ENCODE measurements around the gene ABHD16A. TPM values are rescaled to one million over a fixed set of nuclear protein-coding genes. Genes with fewer than 3 reads are reported as not detected.

The ABHD16A gene
- total and polyA plus RNA-seq, 2 of the 13 experiments (the other 11 are each of a cell fraction or from before 2014, with no cell fraction given): 43.5 to 45.4 TPM

- TF ChIP-seq ZBTB37 (CRISPR knock-in tag; IDR thresholded peaks at IDR 0.05) (no peak), ZNF101 (CRISPR knock-in tag; IDR thresholded peaks at IDR 0.05; ENCODE audit: borderline replicate concordance, low read depth) (no peak), POGZ (CRISPR knock-in tag; IDR thresholded peaks at IDR 0.05) (no peak; the same call in 1 of the 2 replicates), ZSCAN5A (CRISPR knock-in tag; IDR thresholded peaks at IDR 0.05; ENCODE audit: borderline replicate concordance) (no peak), ZNF513 (CRISPR knock-in tag; conservative IDR thresholded peaks at IDR 0.05) (no peak), SYNCRIP (IDR thresholded peaks at IDR 0.05; ENCODE audit: insufficient read depth, low read depth, low read length) (no peak), ZNF614 (CRISPR knock-in tag; IDR thresholded peaks at IDR 0.05; ENCODE audit: borderline replicate concordance) (peak; percentile 65; the same call in 1 of the 2 replicates), FOXA3 (CRISPR knock-in tag; IDR thresholded peaks at IDR 0.05) (peak; percentile 66), JARID2 (CRISPR knock-in tag; IDR thresholded peaks at IDR 0.05; ENCODE audit: insufficient replicate concordance) (no peak), ZNF484 (CRISPR knock-in tag; IDR thresholded peaks at IDR 0.05; ENCODE audit: borderline replicate concordance, low read depth) (no peak), ZNF367 (CRISPR knock-in tag; IDR thresholded peaks at IDR 0.05; ENCODE audit: borderline replicate concordance) (no peak), EZH2 (conservative IDR thresholded peaks at IDR 0.05; ENCODE audit: low read depth, low read length) (no peak), ZNF326 (CRISPR knock-in tag; IDR thresholded peaks at IDR 0.05; ENCODE audit: borderline replicate concordance) (no peak), FOXA1 (IDR thresholded peaks at IDR 0.05) (no peak), FOXA1 (CRISPR knock-in tag; IDR thresholded peaks at IDR 0.05) (peak; percentile 73), ZFX (CRISPR knock-in tag; IDR thresholded peaks at IDR 0.05; ENCODE audit: low read depth) (no peak; the same call in 1 of the 2 replicates), XBP1 (CRISPR knock-in tag; IDR thresholded peaks at IDR 0.05) (no peak), ZNF788 (CRISPR knock-in tag; IDR thresholded peaks at IDR 0.05; ENCODE audit: borderline replicate concordance) (no peak), GLI4 (CRISPR knock-in tag; IDR thresholded peaks at IDR 0.05; ENCODE audit: borderline replicate concordance) (no peak; the same call in 1 of the 2 replicates), ZNF547 (CRISPR knock-in tag; IDR thresholded peaks at IDR 0.05) (peak; percentile 88), SNRNP70 (IDR thresholded peaks at IDR 0.05; ENCODE audit: low read depth, low read length) (no peak), POLR2A (IDR thresholded peaks at IDR 0.05; ENCODE audit: insufficient read depth in 1 of 2, low read depth in 2 of 2, low read length in 2 of 2) (no peak; a peak in 1 of 4 replicates), ZNF782 (CRISPR knock-in tag; IDR thresholded peaks at IDR 0.05; ENCODE audit: borderline replicate concordance) (no peak), CHCHD3 (CRISPR knock-in tag; IDR thresholded peaks at IDR 0.05) (peak; percentile 57; the same call in 1 of the 2 replicates), ZNF724P (CRISPR knock-in tag; IDR thresholded peaks at IDR 0.05; ENCODE audit: borderline replicate concordance) (peak; percentile 96; the same call in 1 of the 2 replicates), PAWR (CRISPR knock-in tag; IDR thresholded peaks at IDR 0.05; ENCODE audit: borderline replicate concordance) (no peak), ZFAT (CRISPR knock-in tag; conservative IDR thresholded peaks at IDR 0.05) (no peak), HOXD1 (CRISPR knock-in tag; IDR thresholded peaks at IDR 0.05) (peak; percentile 81; the same call in 1 of the 2 replicates)
Measured at GRCh38 chr6:31664790-31665500, 38.2 kb downstream of the ABHD16A start, which contains the start of gene GPANK1 (continued).
